OCI-LY3 (cell line): ENCODE results near the gene TIMP3.

ENCODE experiments used
- H2AFZ ChIP-seq: fragments of 200-600, 300-600 bp; shearing (Covaris generic); 2 replicates; pipeline ENCODE4 v1.6.0; 2014; ENCODE audit warnings: antibody characterized with exemption, low read depth, low read length
- H3K27ac ChIP-seq: fragments of 200-600, 300-600 bp; sonication (generic); 2 replicates; pipeline ENCODE4 v1.5.1; 2014; ENCODE audit warnings: mild to moderate bottlenecking, low read length, moderate library complexity, mixed read lengths
- H3K27me3 ChIP-seq: fragments of 200-600, 300-600 bp; sonication (generic); 2 replicates; pipeline ENCODE4 v1.6.1; 2014; ENCODE audit warnings: low read depth, low read length, mixed read lengths
- H3K36me3 ChIP-seq: fragments of 200-600, 300-600 bp; sonication (generic); replicated peaks from 2 replicates; pipeline ENCODE3; 2014; ENCODE audit warnings: low read depth, low read length, mixed read lengths
- H3K4me1 ChIP-seq: fragments of 300-600, 200-600 bp; sonication (generic); 2 replicates; pipeline ENCODE4 v1.6.1; 2014; ENCODE audit warnings: low read length, mixed read lengths
- H3K4me2 ChIP-seq: fragments of 200-600, 300-600 bp; sonication (generic); 2 replicates; pipeline ENCODE4 v1.6.1; 2014; ENCODE audit warnings: low read length, mixed read lengths
- H3K4me3 ChIP-seq: fragments of 300-600, 200-600 bp; sonication (generic); 2 replicates; pipeline ENCODE4 v1.5.1; 2014; ENCODE audit warnings: antibody characterized with exemption, mild to moderate bottlenecking, low read length, moderate library complexity
- H3K79me2 ChIP-seq: fragments of 300-600, 200-600 bp; shearing (Covaris generic); 2 replicates; pipeline ENCODE4 v1.6.1; 2014; ENCODE audit warnings: mild to moderate bottlenecking, low read length, mixed read lengths
- H3K9ac ChIP-seq: fragments of 300-600, 200-600 bp; shearing (Covaris generic); 2 replicates; pipeline ENCODE4 v1.6.0; 2014; ENCODE audit warnings: mild to moderate bottlenecking, low read length, moderate library complexity
- H3K9me3 ChIP-seq: fragments of 200-600, 300-600 bp; shearing (Covaris generic); 2 replicates; pipeline ENCODE4 v1.6.1; 2014; ENCODE audit warnings: low read length, mixed read lengths; ENCODE audit not compliant: insufficient read depth
- H4K20me1 ChIP-seq: fragments of 200-600, 300-600 bp; sonication (generic); 2 replicates; pipeline ENCODE4 v1.6.1; 2016; ENCODE audit warnings: low read length, mixed read lengths; ENCODE audit not compliant: insufficient read depth
- CTCF ChIP-seq: fragments of 200-600, 300-600 bp; sonication (generic); IDR thresholded peaks from 2 replicates; pipeline ENCODE4 v1.5.1; 2014; ENCODE audit warnings: antibody characterized with exemption, low read length, low read depth
- EZH2phosphoT487 ChIP-seq: fragments of 200-600 bp; shearing (Covaris generic); IDR thresholded peaks from 2 replicates; pipeline ENCODE4 v1.6.1; 2018; ENCODE audit warnings: antibody characterized with exemption, mixed run types, low read depth

Gene TIMP3

GRCh38 chr22:32815943-32816342 is 14.4 kb downstream of the TIMP3 start:
- Histone ChIP-seq H3K9me3 (no peaks in the 10 kb centered on the region), H3K4me1 (no peaks in the 10 kb centered on the region), H3K4me2 (no peak overlapping the region), H3K9ac (no peak overlapping the region), H3K4me3 (no peak overlapping the region), H3K79me2 (no peaks in the 10 kb centered on the region), H3K27me3 (peaks cover 40% of the 10 kb centered on the region), H3K27ac (no peak overlapping the region), H3K36me3 (no peaks in the 10 kb centered on the region), H2AFZ (no peak overlapping the region), H4K20me1 (no peaks in the 10 kb centered on the region)
- TF ChIP-seq CTCF: no peak
- no peak for TF ChIP-seq EZH2phosphoT487

GRCh38 chr22:32817137-32817730 is 15.7 kb downstream of the TIMP3 start:
- H4K20me1 ChIP-seq: no peaks in the 10 kb centered on the region
- H3K9me3 ChIP-seq: no peaks in the 10 kb centered on the region
- H3K4me1 ChIP-seq: no peaks in the 10 kb centered on the region
- peaks cover 27% of the 10 kb centered on the region for H3K27me3 ChIP-seq
- H3K79me2 ChIP-seq: no peaks in the 10 kb centered on the region
- H2AFZ ChIP-seq: no peak overlapping the region
- H3K36me3 ChIP-seq: no peaks in the 10 kb centered on the region
- H3K4me3 ChIP-seq: no peak overlapping the region
- H3K4me2 ChIP-seq: no peak overlapping the region
- H3K27ac ChIP-seq: no peak overlapping the region
- TF ChIP-seq EZH2phosphoT487: no peak
- no peak for TF ChIP-seq CTCF
- H3K9ac ChIP-seq: no peak overlapping the region

- H3K79me2 ChIP-seq: no peaks in the 10 kb centered on the region
- no peak overlapping the region for H3K4me2 ChIP-seq
- H3K9me3 ChIP-seq: no peaks in the 10 kb centered on the region
- H3K9ac ChIP-seq: no peak overlapping the region
- no peak overlapping the region for H2AFZ ChIP-seq
- no peak overlapping the region for H3K27ac ChIP-seq
- no peaks in the 10 kb centered on the region for H4K20me1 ChIP-seq
- H3K4me3 ChIP-seq: no peak overlapping the region
- no peaks in the 10 kb centered on the region for H3K4me1 ChIP-seq
- no peaks in the 10 kb centered on the region for H3K36me3 ChIP-seq
- TF ChIP-seq CTCF (no peak), EZH2phosphoT487 (no peak)
- H3K27me3 ChIP-seq: 0 out of 2 replicates have a peak, but pooled peaks cover 22% of the 10 kb centered on the region
Observed at GRCh38 chr22:32818446-32819115, 17.1 kb downstream of the TIMP3 start.

- no peak overlapping the region for H3K4me2 ChIP-seq
- H3K27ac ChIP-seq: no peak overlapping the region
- H3K4me3 ChIP-seq: no peak overlapping the region
- no peaks in the 10 kb centered on the region for H3K79me2 ChIP-seq
- H3K36me3 ChIP-seq: no peaks in the 10 kb centered on the region
- H3K9me3 ChIP-seq: no peaks in the 10 kb centered on the region
- no peak for TF ChIP-seq EZH2phosphoT487
- no peak for TF ChIP-seq CTCF
- H3K27me3 ChIP-seq: 0 out of 2 replicates have a peak, but pooled peaks cover 22% of the 10 kb centered on the region
- no peaks in the 10 kb centered on the region for H4K20me1 ChIP-seq
- H3K9ac ChIP-seq: no peak overlapping the region
- H3K4me1 ChIP-seq: no peaks in the 10 kb centered on the region
- no peak overlapping the region for H2AFZ ChIP-seq
Observed at GRCh38 chr22:32819120-32819519, 17.6 kb downstream of the TIMP3 start.
